HEK293 (cell line): ENCODE measurements around the gene CHST12.

Experiments used
- REPIN1 ChIP-seq: fragments of 450-650 bp; formaldehyde crosslinking; IDR thresholded peaks from 2 replicates; pipeline ENCODE4 v1.5.1; 2017; ENCODE audit warnings: missing biosample characterization, missing genetic modification characterization, low read depth
- SETDB1 ChIP-seq: IDR thresholded peaks from one replicate; pipeline ENCODE4 v1.6.1; 2017; ENCODE audit warnings: mild to moderate bottlenecking, low read length, moderate library complexity, mixed read lengths; ENCODE audit not compliant: insufficient read length
- SP2 ChIP-seq: fragments of 450-650 bp; formaldehyde crosslinking; IDR thresholded peaks from 2 replicates; pipeline ENCODE4 v1.5.1; 2016; ENCODE audit warnings: missing biosample characterization, missing genetic modification characterization
- ZNF133 ChIP-seq: fragments of 450-650 bp; formaldehyde crosslinking; IDR thresholded peaks from 2 replicates; pipeline ENCODE4 v1.5.1; 2016; ENCODE audit warnings: missing biosample characterization, missing genetic modification characterization
- ZNF24 ChIP-seq: fragments of 450-650 bp; formaldehyde crosslinking; IDR thresholded peaks from 2 replicates; pipeline ENCODE4 v1.5.1; 2016; ENCODE audit warnings: missing biosample characterization, missing genetic modification characterization
- ZNF311 ChIP-seq: fragments of 450-650 bp; formaldehyde crosslinking; IDR thresholded peaks from 2 replicates; pipeline ENCODE4 v1.5.1; 2017; ENCODE audit warnings: missing biosample characterization, missing genetic modification characterization, borderline replicate concordance
- ZNF777 ChIP-seq: fragments of 450-650 bp; formaldehyde crosslinking; IDR thresholded peaks from 2 replicates; pipeline ENCODE4 v1.5.1; 2017; ENCODE audit warnings: missing biosample characterization, missing genetic modification characterization, borderline replicate concordance
- ZNF843 ChIP-seq: fragments of 450-650 bp; formaldehyde crosslinking; IDR thresholded peaks from 2 replicates; pipeline ENCODE4 v1.5.1; 2016; ENCODE audit warnings: missing biosample characterization, missing genetic modification characterization
- TF ChIP-seq, protein P1 (sequence below): fragments of 450-650 bp; formaldehyde crosslinking; optimal IDR thresholded peaks from 2 replicates; pipeline ENCODE3; 2016; ENCODE audit warnings: missing biosample characterization, mild to moderate bottlenecking, missing genetic modification characterization
- TF ChIP-seq, protein P2 (sequence below): fragments of 450-650 bp; formaldehyde crosslinking; IDR thresholded peaks from 2 replicates; pipeline ENCODE4 v1.5.1; 2017; ENCODE audit warnings: missing biosample characterization, missing genetic modification characterization
- TF ChIP-seq, protein P3 (sequence below): fragments of 450-650 bp; formaldehyde crosslinking; IDR thresholded peaks from 2 replicates; pipeline ENCODE4 v1.5.1; 2016; ENCODE audit warnings: missing biosample characterization, missing genetic modification characterization
- TF ChIP-seq, protein P4 (sequence below): fragments of 450-650 bp; formaldehyde crosslinking; IDR thresholded peaks from 2 replicates; pipeline ENCODE4 v1.5.1; 2016; ENCODE audit warnings: missing biosample characterization, missing genetic modification characterization
- TF ChIP-seq, protein P5 (sequence below): fragments of 450-650 bp; formaldehyde crosslinking; IDR thresholded peaks from 2 replicates; pipeline ENCODE4 v1.5.1; 2016; ENCODE audit warnings: missing biosample characterization, missing genetic modification characterization
- TF ChIP-seq, protein P6 (sequence below): fragments of 450-650 bp; formaldehyde crosslinking; IDR thresholded peaks from 2 replicates; pipeline ENCODE4 v1.5.1; 2016; ENCODE audit warnings: missing biosample characterization, missing genetic modification characterization

DNA sequence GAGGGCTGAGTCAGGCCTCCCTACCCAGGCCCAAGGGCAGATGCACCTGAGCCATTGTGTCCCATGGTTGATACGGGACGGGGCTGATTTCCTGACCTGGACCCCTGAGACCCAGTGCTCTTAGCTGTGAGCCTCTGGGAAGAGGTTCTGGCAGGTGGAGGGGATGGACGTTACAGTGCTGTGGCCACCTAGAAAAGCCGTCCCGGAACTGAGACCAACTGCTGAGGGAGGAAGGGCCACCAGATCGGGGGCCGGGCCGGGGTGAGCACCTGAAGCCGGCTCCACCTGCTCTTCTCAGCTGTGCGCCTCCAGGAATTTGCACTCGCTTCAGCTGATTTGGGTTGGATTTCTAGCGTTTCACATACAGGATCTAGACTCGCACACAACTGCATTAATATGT, 35.4 kb downstream of the CHST12 start:
- TF ChIP-seq, protein P1, sequence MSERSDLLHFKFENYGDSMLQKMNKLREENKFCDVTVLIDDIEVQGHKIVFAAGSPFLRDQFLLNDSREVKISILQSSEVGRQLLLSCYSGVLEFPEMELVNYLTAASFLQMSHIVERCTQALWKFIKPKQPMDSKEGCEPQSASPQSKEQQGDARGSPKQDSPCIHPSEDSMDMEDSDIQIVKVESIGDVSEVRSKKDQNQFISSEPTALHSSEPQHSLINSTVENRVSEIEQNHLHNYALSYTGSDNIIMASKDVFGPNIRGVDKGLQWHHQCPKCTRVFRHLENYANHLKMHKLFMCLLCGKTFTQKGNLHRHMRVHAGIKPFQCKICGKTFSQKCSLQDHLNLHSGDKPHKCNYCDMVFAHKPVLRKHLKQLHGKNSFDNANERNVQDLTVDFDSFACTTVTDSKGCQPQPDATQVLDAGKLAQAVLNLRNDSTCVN (tag by site-specific recombination): no peak
- TF ChIP-seq, protein P2, sequence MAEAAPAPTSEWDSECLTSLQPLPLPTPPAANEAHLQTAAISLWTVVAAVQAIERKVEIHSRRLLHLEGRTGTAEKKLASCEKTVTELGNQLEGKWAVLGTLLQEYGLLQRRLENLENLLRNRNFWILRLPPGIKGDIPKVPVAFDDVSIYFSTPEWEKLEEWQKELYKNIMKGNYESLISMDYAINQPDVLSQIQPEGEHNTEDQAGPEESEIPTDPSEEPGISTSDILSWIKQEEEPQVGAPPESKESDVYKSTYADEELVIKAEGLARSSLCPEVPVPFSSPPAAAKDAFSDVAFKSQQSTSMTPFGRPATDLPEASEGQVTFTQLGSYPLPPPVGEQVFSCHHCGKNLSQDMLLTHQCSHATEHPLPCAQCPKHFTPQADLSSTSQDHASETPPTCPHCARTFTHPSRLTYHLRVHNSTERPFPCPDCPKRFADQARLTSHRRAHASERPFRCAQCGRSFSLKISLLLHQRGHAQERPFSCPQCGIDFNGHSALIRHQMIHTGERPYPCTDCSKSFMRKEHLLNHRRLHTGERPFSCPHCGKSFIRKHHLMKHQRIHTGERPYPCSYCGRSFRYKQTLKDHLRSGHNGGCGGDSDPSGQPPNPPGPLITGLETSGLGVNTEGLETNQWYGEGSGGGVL (tag by site-specific recombination): no peak
- TF ChIP-seq ZNF24 (tag by site-specific recombination): no peak
- TF ChIP-seq, protein P3, sequence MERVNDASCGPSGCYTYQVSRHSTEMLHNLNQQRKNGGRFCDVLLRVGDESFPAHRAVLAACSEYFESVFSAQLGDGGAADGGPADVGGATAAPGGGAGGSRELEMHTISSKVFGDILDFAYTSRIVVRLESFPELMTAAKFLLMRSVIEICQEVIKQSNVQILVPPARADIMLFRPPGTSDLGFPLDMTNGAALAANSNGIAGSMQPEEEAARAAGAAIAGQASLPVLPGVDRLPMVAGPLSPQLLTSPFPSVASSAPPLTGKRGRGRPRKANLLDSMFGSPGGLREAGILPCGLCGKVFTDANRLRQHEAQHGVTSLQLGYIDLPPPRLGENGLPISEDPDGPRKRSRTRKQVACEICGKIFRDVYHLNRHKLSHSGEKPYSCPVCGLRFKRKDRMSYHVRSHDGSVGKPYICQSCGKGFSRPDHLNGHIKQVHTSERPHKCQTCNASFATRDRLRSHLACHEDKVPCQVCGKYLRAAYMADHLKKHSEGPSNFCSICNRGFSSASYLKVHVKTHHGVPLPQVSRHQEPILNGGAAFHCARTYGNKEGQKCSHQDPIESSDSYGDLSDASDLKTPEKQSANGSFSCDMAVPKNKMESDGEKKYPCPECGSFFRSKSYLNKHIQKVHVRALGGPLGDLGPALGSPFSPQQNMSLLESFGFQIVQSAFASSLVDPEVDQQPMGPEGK (tag by site-specific recombination): no peak
- TF ChIP-seq ZNF843 (tag by site-specific recombination): no peak
- no peak for TF ChIP-seq ZNF311 (tag by site-specific recombination)
- TF ChIP-seq ZNF133 (tag by site-specific recombination): no peak
- TF ChIP-seq, protein P4, sequence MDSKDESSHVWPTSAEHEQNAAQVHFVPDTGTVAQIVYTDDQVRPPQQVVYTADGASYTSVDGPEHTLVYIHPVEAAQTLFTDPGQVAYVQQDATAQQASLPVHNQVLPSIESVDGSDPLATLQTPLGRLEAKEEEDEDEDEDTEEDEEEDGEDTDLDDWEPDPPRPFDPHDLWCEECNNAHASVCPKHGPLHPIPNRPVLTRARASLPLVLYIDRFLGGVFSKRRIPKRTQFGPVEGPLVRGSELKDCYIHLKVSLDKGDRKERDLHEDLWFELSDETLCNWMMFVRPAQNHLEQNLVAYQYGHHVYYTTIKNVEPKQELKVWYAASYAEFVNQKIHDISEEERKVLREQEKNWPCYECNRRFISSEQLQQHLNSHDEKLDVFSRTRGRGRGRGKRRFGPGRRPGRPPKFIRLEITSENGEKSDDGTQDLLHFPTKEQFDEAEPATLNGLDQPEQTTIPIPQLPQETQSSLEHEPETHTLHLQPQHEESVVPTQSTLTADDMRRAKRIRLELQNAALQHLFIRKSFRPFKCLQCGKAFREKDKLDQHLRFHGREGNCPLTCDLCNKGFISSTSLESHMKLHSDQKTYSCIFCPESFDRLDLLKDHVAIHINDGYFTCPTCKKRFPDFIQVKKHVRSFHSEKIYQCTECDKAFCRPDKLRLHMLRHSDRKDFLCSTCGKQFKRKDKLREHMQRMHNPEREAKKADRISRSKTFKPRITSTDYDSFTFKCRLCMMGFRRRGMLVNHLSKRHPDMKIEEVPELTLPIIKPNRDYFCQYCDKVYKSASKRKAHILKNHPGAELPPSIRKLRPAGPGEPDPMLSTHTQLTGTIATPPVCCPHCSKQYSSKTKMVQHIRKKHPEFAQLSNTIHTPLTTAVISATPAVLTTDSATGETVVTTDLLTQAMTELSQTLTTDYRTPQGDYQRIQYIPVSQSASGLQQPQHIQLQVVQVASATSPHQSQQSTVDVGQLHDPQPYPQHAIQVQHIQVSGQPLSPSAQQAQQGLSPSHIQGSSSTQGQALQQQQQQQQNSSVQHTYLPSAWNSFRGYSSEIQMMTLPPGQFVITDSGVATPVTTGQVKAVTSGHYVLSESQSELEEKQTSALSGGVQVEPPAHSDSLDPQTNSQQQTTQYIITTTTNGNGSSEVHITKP (tag by site-specific recombination): no peak
- TF ChIP-seq REPIN1: no peak
- TF ChIP-seq, protein P5, sequence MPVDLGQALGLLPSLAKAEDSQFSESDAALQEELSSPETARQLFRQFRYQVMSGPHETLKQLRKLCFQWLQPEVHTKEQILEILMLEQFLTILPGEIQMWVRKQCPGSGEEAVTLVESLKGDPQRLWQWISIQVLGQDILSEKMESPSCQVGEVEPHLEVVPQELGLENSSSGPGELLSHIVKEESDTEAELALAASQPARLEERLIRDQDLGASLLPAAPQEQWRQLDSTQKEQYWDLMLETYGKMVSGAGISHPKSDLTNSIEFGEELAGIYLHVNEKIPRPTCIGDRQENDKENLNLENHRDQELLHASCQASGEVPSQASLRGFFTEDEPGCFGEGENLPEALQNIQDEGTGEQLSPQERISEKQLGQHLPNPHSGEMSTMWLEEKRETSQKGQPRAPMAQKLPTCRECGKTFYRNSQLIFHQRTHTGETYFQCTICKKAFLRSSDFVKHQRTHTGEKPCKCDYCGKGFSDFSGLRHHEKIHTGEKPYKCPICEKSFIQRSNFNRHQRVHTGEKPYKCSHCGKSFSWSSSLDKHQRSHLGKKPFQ (tag by site-specific recombination): no peak
- TF ChIP-seq, protein P6, sequence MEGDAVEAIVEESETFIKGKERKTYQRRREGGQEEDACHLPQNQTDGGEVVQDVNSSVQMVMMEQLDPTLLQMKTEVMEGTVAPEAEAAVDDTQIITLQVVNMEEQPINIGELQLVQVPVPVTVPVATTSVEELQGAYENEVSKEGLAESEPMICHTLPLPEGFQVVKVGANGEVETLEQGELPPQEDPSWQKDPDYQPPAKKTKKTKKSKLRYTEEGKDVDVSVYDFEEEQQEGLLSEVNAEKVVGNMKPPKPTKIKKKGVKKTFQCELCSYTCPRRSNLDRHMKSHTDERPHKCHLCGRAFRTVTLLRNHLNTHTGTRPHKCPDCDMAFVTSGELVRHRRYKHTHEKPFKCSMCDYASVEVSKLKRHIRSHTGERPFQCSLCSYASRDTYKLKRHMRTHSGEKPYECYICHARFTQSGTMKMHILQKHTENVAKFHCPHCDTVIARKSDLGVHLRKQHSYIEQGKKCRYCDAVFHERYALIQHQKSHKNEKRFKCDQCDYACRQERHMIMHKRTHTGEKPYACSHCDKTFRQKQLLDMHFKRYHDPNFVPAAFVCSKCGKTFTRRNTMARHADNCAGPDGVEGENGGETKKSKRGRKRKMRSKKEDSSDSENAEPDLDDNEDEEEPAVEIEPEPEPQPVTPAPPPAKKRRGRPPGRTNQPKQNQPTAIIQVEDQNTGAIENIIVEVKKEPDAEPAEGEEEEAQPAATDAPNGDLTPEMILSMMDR (tag by site-specific recombination): no peak
- TF ChIP-seq SP2 (tag by site-specific recombination): no peak
- TF ChIP-seq SETDB1: no peak
- no peak for TF ChIP-seq ZNF777 (tag by site-specific recombination)
